Measurements from ENCODE around the gene FOXA3. TPM values are rescaled to one million over a fixed set of nuclear protein-coding genes. Genes with fewer than 3 reads are reported as not detected.

FOXA3 gene
- total and polyA plus RNA-seq, 8 donors = 19.8 to 45.0 (median 25.8) TPM

- TF ChIP-seq CTCF (IDR thresholded peaks at IDR 0.05) = no peak
- Histone ChIP-seq H3K27me3 (no peaks in the 10 kb centered on the region), H3K4me3 (peak overlapping the region; percentile 38 to 74 (median 56)), H3K27ac (peak overlapping the region in 2 of 4 donors; percentile 22 to 38), H3K4me1 (peaks cover 8 to 21% (median 17%) of the 10 kb centered on the region in 3 donors), H3K36me3 (peaks cover 0 to 10% (median 0%) of the 10 kb centered on the region in 3 donors), H3K9me3 (no peaks in the 10 kb centered on the region)
- WGBS, 2 donors = 3 to 7% methylated on average over 54 to 69 of the region's 69 CpGs
- ATAC-seq (peak in 3 of 4 donors; percentile 1 to 5 (median 2)), FAIRE-seq (no peak), DNase-seq (peak; percentile 32 to 78 (median 49))
- intact Hi-C loops (cut with DNase I) = no loop called here
Observed at GRCh38 chr19:45901432-45901911, 37.3 kb downstream of the FOXA3 start.

- ATAC-seq = peak in 1 of 4 donors; percentile 0
- WGBS, 2 donors = 1% methylated on average over 41 to 47 of the region's 47 CpGs
- peaks cover 8 to 21% (median 17%) of the 10 kb centered on the region in 3 donors for H3K4me1 ChIP-seq
- DNase-seq = peak in 1 of 6 donors; percentile 33
- no peak for TF ChIP-seq CTCF (IDR thresholded peaks at IDR 0.05)
- no peaks in the 10 kb centered on the region for H3K27me3 ChIP-seq
- H3K9me3 ChIP-seq = no peaks in the 10 kb centered on the region
- peaks cover 0 to 10% (median 0%) of the 10 kb centered on the region in 3 donors for H3K36me3 ChIP-seq
- H3K4me3 ChIP-seq = peak within 1 kb of the TSS; percentile 47 to 74 (median 56)
- peak within 1 kb of the TSS in 3 of 4 donors; percentile 35 to 66 (median 60) for H3K27ac ChIP-seq
- intact Hi-C loops (cut with DNase I) = no loop called here
- no peak for FAIRE-seq
Observed at GRCh38 chr19:45901912-45902650, 38.0 kb downstream of the FOXA3 start, which contains the start of gene MYPOP. Gene MYPOP (minus strand): TSS chr19:45902613. CDS start chr19:45901773, 840 bp downstream.

- Histone ChIP-seq H3K4me3 (peak overlapping the region; percentile 47 to 74 (median 56)), H3K4me1 (peaks cover 8 to 21% (median 17%) of the 10 kb centered on the region in 3 donors), H3K36me3 (peaks cover 0 to 9% (median 0%) of the 10 kb centered on the region in 3 donors), H3K27me3 (no peaks in the 10 kb centered on the region), H3K9me3 (no peaks in the 10 kb centered on the region), H3K27ac (peak overlapping the region in 3 of 4 donors; percentile 35 to 66 (median 60))
- FAIRE-seq = peak; percentile 41
- peak; percentile 97 to 100 (median 100) for DNase-seq
- 1 to 2% methylated on average over 73 of the region's 73 CpGs for WGBS, 2 donors
- no peak for TF ChIP-seq CTCF (IDR thresholded peaks at IDR 0.05)
- intact Hi-C loops (cut with DNase I) = no loop called here
- ATAC-seq = peak; percentile 92 to 98 (median 94)
Observed at GRCh38 chr19:45902651-45903625, 38.8 kb downstream of the FOXA3 start.

- Histone ChIP-seq H3K36me3 (no peaks in the 10 kb centered on the region), H3K27ac (no peak overlapping the region), H3K4me1 (peaks cover 6 to 20% (median 14%) of the 10 kb centered on the region in 3 donors), H3K9me3 (no peaks in the 10 kb centered on the region), H3K4me3 (no peak overlapping the region), H3K27me3 (no peaks in the 10 kb centered on the region)
- 69 to 79% methylated on average over 10 of the region's 10 CpGs for WGBS, 2 donors
- no peak for ATAC-seq
- no peak for DNase-seq
- intact Hi-C loops (cut with DNase I) = no loop called here
- FAIRE-seq = no peak
- no peak for TF ChIP-seq CTCF (IDR thresholded peaks at IDR 0.05)
Observed at GRCh38 chr19:45905011-45905410, 40.9 kb downstream of the FOXA3 start.

Data from pancreas (tissue), 10 donors.